Measurements from ENCODE around the gene ADGRF1. TPM values are rescaled to one million over a fixed set of nuclear protein-coding genes. Genes with fewer than 3 reads are reported as not detected.

ADGRF1 gene
- polyA plus RNA-seq, 1 of the 3 experiments (the other 2 are of a cell fraction), result not detected

- no peak for TF ChIP-seq CTCF (IDR thresholded peaks at IDR 0.05)
- TF ChIP-seq TEAD4 (IDR thresholded peaks at IDR 0.05; ENCODE audit: borderline replicate concordance, insufficient read depth), result no peak
- no peak for TF ChIP-seq GATA2 (CRISPR knock-in tag; IDR thresholded peaks at IDR 0.05)
- TF ChIP-seq USF2 (IDR thresholded peaks at IDR 0.05; ENCODE audit: borderline replicate concordance, low read depth, low read length), result no peak
- no peak for TF ChIP-seq RFX5 (IDR thresholded peaks at IDR 0.05; ENCODE audit: low read length)
- no peak for TF ChIP-seq USF1 (IDR thresholded peaks at IDR 0.05; ENCODE audit: borderline replicate concordance, low read depth)
- no peak for TF ChIP-seq MEF2A (IDR thresholded peaks at IDR 0.05; ENCODE audit: borderline replicate concordance, low read depth)
- TF ChIP-seq JUND (IDR thresholded peaks at IDR 0.05), result no peak
Measured at GRCh38 chr6:47048638-47049037, 6.5 kb upstream of the ADGRF1 start (continued).

GRCh38 chr6:47047479-47048407, 5.6 kb upstream of the ADGRF1 start:
- CTCF ChIA-PET, result interaction anchor here (0.6 to 4.5 kb wide), 27 partner anchors 9 to 237 kb away, joined by 3 to 47 read pairs (median 4); no protein-coding TSS in a partner anchor

More at GRCh38 chr6:47047479-47048407, 5.6 kb upstream of the ADGRF1 start:
- peak; percentile 33 for DNase-seq
- H3K9ac ChIP-seq, result no peak overlapping the region
- no peaks in the 10 kb centered on the region for H3K36me3 ChIP-seq (replicated peaks in 1 of 2; ENCODE audit: control insufficient read depth in 1 of 2, insufficient read depth in 2 of 2, low read length in 1 of 2)
- H3K27me3 ChIP-seq (ENCODE audit: insufficient read depth), result peaks cover 5% of the 10 kb centered on the region; the same call in 1 of the 2 replicates
- WGBS (ENCODE audit: low lambda C conversion rate), result 2% methylated on average over 9 of the region's 9 CpGs
- H3K4me1 ChIP-seq (ENCODE audit: control insufficient read depth in 1 of 2, insufficient read depth in 2 of 2, low read depth in 1 of 2, low read length in 1 of 2), result peaks cover 0 to 2% of the 10 kb centered on the region in 2 experiments; a peak in 2 of 4 replicates
- H3K9me2 ChIP-seq, result no peaks in the 10 kb centered on the region
- no peaks in the 10 kb centered on the region for H4K20me1 ChIP-seq (ENCODE audit: insufficient read depth)
- no peaks in the 10 kb centered on the region for H3F3A ChIP-seq (replicated peaks; ENCODE audit: insufficient read depth)
- peak overlapping the region; percentile 22; the same call in 1 of the 2 replicates for H3K4me2 ChIP-seq
- no peak overlapping the region; a peak in 1 of 4 replicates for H3K4me3 ChIP-seq (ENCODE audit: low read depth in 2 of 2, low read length in 1 of 2)
- H3K79me2 ChIP-seq (ENCODE audit: insufficient read depth), result no peaks in the 10 kb centered on the region
- TF ChIP-seq ELF1 (IDR thresholded peaks at IDR 0.05) (no peak), IRF3 (IDR thresholded peaks at IDR 0.05; ENCODE audit: low read depth, low read length) (no peak), CHD2 (IDR thresholded peaks at IDR 0.05; ENCODE audit: low read length, partially characterized antibody) (no peak), TCF12 (IDR thresholded peaks at IDR 0.05) (no peak), SMC3 (IDR thresholded peaks at IDR 0.05; ENCODE audit: low read depth, low read length) (peak; percentile 58), NFIC (IDR thresholded peaks at IDR 0.05; ENCODE audit: borderline replicate concordance) (no peak), MEF2A (IDR thresholded peaks at IDR 0.05; ENCODE audit: borderline replicate concordance, low read depth) (no peak), GABPA (IDR thresholded peaks at IDR 0.05; ENCODE audit: low read depth) (no peak), CTCF (IDR thresholded peaks at IDR 0.05) (peak; percentile 79), SIN3A (IDR thresholded peaks at IDR 0.05; ENCODE audit: borderline replicate concordance, low read depth, low read length) (no peak), RAD21 (IDR thresholded peaks at IDR 0.05; ENCODE audit: low read length) (peak; percentile 79)
- H2AFZ ChIP-seq (ENCODE audit: low read depth), result no peak overlapping the region
- no peaks in the 10 kb centered on the region for H3K9me3 ChIP-seq
- POLR2A ChIA-PET, result no interaction called here
- H3K27ac ChIP-seq (ENCODE audit: low read depth in 2 of 2, low read length in 1 of 2), result no peak overlapping the region
